GM10248 (cell line): ENCODE data around the gene GPR155.
"Not testable (repeated sequence)": the region's sequence is repeated elsewhere in the genome, so short reads cannot be mapped to it uniquely, and the experiment has no call there.

Experiments
- CTCF ChIA-PET: fragments of 300-600 bp; sonication (Branson Sonifier 250); formaldehyde crosslinking; extraction: SDS; loops from one replicate; lab custom pipeline; 2021; ENCODE audit warnings: antibody characterized with exemption; lab: Yijun Ruan, JAX
- POLR2A ChIA-PET: fragments of 350-650 bp; sonication (Branson Sonifier 250); formaldehyde crosslinking; extraction: SDS; loops from one replicate; lab custom pipeline; 2020; ENCODE audit warnings: antibody characterized with exemption; lab: Yijun Ruan, JAX
- DNase-seq: peaks from one replicate; pipeline ENCODE4 v3.0.0; 2012; ENCODE audit errors: extremely low spot score
- TF ChIP-seq, protein P1 (sequence below): IDR thresholded peaks from 2 replicates; pipeline ENCODE4 v1.5.1; 2012; ENCODE audit warnings: mild to moderate bottlenecking, low read depth; ENCODE audit errors: extremely low read depth, missing control alignments, control extremely low read depth

Gene GPR155

DNA sequence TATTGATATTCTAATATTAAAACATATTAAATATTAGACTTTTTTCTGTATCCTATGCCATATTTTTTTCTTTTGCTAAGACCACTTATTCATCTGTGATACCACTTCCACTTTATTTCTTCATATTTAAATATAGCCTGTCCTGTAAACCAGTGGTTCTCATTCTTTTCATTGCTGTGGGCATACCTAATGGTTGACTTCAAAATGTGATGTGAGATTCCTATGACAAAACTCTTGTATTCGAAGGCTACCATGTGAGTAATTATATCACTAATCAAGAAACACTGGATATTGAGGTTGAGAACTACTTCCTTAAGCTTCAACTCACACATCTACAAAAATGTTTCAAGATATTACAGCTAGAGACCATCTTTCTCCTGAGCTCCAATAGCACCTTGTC, 87.7 kb downstream of the GPR155 start:
- ChIA-PET CTCF (no interaction called here), POLR2A (no interaction called here)
- DNase-seq: no peak
- TF ChIP-seq, protein P1, sequence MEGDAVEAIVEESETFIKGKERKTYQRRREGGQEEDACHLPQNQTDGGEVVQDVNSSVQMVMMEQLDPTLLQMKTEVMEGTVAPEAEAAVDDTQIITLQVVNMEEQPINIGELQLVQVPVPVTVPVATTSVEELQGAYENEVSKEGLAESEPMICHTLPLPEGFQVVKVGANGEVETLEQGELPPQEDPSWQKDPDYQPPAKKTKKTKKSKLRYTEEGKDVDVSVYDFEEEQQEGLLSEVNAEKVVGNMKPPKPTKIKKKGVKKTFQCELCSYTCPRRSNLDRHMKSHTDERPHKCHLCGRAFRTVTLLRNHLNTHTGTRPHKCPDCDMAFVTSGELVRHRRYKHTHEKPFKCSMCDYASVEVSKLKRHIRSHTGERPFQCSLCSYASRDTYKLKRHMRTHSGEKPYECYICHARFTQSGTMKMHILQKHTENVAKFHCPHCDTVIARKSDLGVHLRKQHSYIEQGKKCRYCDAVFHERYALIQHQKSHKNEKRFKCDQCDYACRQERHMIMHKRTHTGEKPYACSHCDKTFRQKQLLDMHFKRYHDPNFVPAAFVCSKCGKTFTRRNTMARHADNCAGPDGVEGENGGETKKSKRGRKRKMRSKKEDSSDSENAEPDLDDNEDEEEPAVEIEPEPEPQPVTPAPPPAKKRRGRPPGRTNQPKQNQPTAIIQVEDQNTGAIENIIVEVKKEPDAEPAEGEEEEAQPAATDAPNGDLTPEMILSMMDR: no peak

DNA sequence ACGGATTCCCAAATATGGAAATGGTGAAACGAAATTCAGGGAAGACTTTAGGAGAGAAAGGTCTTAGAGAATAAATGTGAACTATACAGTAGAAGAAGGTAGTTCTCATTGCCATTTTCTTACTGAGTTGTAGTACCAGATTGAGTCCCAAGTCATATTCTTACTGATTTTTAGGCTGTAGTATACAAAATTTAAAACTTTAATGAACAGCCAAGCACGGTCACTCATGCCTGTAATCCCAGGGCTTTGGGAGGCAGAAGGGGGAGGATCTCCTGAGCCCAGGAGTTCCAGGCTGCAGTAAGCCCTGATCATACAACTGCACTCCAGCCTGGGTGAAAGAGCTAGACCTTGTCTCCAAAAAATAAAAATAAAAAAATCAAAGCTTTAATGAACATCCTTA, 89.1 kb downstream of the GPR155 start:
- ChIA-PET CTCF (interaction anchor here (1.2 kb wide), 1 partner anchor 37 kb away, joined by 3 read pairs; no protein-coding TSS in a partner anchor), POLR2A (no interaction called here)
- TF ChIP-seq, protein P1: no peak

DNA sequence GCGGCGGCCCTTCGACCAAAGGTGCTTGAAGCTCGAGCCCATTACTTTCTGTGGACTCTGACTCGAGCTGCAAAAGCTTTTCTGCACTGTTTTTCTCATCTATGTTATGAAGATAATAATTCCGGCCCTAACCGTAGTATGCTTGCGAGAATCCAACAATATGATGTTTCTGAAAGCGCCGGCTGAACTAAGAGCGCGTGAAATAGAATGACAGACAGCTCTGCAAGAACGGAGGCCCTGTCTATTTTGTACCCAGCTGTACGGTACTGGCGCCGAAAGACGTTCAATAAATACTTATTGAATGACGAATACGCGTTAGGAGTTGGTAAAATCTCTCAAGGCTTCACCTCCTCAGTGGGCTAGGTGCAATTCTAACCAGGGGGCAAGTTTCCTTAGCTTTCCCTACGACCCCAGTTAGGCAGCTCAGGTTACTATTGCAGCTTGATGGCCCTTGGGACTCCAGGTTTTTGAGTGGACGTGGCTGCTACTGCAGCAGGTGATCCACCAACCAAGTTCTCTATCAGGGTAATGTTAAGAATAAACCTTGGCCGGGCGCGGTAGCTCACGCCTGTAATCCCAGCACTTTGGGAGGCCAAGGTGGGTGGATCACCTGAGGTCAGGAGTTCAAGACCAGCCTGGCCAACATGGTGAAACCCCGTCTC, 90.7 kb downstream of the GPR155 start:
- CTCF ChIA-PET: interaction anchor here (1.0 to 1.3 kb wide), 4 partner anchors 10 to 151 kb away, joined by 3 read pairs; no protein-coding TSS in a partner anchor
- TF ChIP-seq, protein P1: no peak
- POLR2A ChIA-PET: interaction anchor here (0.5 kb wide), 1 partner anchor 432 kb away, joined by 3 read pairs; no protein-coding TSS in a partner anchor
- no peak for DNase-seq

More for the DNA sequence above, 89.1 kb downstream of the GPR155 start:
- DNase-seq: no peak

DNA sequence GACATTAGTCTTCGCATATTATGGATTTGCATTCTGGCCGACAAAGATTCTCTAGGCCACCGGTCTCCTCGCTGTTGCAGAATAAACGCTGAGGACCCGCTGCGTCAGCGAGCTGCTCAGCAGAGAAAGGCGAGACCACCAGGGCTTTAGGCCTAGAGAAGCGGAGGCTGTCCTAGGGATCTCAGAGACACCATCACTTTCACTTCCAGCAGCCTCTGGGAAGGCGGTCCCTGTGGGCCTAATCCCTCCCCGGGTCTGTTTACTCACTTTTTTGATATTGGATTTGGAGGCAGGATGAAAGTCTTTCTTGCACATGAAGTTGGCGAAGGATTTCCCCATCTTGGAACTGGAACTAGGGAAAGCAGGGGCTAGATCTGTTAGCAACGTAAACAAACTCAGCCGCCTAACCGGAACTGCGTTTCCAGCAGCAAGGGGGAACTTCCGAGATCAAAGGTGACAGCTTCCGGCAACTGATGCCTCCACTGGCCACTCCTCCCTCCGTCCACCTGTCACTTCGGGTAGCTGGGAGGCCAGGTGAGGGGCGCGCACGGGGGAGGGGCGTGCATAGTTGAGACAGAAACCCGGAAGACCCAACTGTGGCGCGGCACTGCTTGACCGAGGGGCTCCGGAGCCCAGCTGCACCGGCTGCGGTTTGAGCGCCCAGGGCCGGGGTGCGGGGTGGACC, 91.4 kb downstream of the GPR155 start, which contains the start of gene SCRN3:
Gene SCRN3 (plus strand): TSS at position 447 of the 685 bp plus-strand sequence. CDS start 2,554 bp downstream, outside the sequence.
- CTCF ChIA-PET: interaction anchor here (0.9 to 1.4 kb wide), 6 partner anchors 10 to 152 kb away, joined by 3 to 4 read pairs (median 3); partner anchors contain the start of gene GPR155
- DNase-seq: peak; percentile 93
- POLR2A ChIA-PET: interaction anchor here (0.5 kb wide), 1 partner anchor 432 kb away, joined by 3 read pairs; no protein-coding TSS in a partner anchor
- TF ChIP-seq, protein P1: no peak

DNA sequence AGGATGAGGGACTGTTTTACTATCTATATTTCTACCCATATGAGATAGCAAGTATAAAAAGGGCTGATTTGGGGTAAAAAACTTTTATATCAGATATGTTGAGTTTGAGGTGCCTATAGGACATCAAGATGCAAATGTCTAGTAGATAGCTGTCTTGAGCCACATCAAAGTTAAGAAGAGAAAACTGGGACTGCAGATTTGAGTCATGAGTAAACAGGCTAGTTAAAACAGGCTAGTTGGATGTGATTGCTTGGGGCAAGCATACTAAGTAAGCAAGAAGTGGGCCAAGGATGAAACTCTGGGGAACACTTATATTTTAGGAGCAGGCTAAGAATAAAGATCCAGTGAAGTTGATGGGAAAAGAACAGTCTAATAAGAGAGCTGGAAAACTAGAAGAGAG, 94.1 kb downstream of the GPR155 start:
- no peak for DNase-seq
- TF ChIP-seq, protein P1: no peak
- CTCF ChIA-PET: no interaction called here

DNA sequence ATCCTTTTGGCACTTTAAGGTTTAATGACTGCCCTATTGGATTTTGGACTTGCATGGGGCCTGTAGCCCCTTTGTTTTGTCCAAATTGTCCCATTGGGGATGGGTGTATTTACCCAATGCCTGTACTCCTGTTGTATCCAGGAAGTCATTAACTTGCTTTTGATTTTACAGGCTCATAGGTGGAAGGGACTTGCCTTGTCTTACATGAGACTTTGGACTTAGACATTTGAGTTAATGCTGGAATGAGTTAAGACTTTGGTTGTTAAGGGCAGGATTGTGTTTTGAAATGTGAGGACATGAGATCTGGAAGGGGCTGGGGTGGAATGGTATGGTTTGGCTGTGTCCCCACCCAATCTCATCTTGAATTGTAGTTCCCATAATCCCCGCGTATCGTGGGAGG, 96.5 kb downstream of the GPR155 start:
- DNase-seq, CTCF ChIA-PET, POLR2A ChIA-PET: not testable (repeated sequence)

More for the DNA sequence above, 94.1 kb downstream of the GPR155 start:
- POLR2A ChIA-PET: no interaction called here
